HuH-7 (cell line): ENCODE data around the gene CBFA2T3.

Source experiments
- DNase-seq: peaks from one replicate; pipeline ENCODE4 v3.0.0; 2011; ENCODE audit warnings: low spot score

Gene CBFA2T3

GRCh38 chr16:88938777-88939244 lies 38.2 kb downstream of the CBFA2T3 start:
- no peak for DNase-seq

DNA sequence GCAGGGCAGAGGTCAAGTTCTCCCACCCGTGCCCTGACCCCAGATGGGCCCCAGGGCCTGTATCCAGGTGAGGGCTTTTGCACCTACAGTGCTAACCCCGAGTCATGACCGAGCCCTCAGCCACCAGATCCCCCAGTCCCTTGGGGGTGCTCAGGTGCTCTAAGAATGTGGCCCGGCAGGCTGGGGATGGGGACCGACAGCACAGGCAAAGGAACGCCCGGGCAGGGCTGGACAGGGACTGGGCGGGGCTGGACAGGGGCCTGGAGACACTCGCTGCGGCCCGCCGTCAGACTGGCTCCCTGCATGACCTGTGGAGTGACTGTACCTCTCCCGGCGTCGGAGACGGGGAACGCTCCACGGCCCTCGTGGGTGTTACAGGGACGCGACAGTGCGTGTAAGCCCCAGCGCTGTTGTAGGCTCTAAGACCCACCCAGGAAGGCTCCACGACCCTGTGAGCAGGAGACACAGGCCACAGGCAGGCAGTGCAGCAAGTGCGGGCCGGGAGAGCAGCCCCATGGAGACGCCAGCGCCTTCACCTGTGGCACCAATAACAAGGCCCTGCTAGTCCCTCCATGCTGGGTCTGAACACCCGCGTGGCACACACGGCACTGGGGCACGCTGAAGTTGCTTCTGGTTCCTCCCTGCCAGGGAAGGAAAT lies 38.8 kb downstream of the CBFA2T3 start:
- no peak for DNase-seq

DNA sequence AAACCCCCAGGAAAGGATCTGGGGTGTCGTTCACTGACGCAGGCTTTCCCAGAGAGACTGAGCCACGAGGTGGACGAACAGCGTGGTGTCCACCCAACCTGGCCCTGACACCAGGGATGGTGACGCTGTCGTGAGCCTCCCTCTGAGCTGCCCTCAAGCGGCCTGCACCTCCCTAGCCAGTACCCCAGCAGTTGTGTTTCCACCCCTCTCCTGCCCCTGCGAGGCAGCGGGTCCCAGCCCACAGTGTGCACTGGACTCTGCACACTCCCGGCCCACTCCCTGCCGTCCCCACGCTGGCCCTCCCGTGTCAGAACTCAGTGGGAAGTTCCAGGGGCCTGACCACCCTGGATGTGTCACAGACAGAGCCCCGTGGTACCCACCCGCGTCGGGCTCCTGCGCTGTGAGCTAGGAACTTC lies 39.8 kb downstream of the CBFA2T3 start:
- no peak for DNase-seq

DNA sequence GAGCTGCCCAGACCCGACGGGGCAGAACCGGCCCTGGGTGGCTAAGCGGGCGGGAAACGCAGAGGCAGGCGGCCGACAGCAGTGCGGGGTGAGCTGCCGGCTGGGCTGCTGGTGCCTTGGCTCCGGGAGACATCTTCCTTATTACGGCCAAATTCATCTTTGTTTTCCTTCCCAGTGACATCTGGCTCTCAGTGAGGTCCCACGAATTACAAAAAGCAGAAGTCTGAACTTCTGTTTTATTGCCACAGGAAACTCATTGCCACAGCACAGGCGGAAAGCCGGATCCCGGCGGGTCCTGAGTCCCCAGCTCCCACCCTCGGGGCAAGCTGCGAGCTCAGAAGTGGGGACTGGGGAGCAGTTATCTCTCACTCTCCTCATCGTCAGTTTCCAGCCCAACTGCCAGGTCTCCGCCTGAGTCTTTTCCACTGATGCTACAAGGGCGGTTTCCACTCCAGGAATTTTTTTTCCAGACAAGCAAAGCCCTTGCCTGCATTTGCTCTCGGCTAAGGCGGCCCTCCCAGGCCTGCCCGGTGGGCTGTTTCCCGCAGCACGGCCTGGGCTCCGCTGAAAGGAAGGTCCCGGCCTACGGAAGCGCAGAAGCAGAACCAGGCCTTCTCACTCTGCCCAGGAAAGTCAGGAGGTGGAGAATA lies 40.3 kb downstream of the CBFA2T3 start:
- no peak for DNase-seq

GRCh38 chr16:88936008-88936555 lies 40.9 kb downstream of the CBFA2T3 start:
- peak; percentile 72 for DNase-seq

DNA sequence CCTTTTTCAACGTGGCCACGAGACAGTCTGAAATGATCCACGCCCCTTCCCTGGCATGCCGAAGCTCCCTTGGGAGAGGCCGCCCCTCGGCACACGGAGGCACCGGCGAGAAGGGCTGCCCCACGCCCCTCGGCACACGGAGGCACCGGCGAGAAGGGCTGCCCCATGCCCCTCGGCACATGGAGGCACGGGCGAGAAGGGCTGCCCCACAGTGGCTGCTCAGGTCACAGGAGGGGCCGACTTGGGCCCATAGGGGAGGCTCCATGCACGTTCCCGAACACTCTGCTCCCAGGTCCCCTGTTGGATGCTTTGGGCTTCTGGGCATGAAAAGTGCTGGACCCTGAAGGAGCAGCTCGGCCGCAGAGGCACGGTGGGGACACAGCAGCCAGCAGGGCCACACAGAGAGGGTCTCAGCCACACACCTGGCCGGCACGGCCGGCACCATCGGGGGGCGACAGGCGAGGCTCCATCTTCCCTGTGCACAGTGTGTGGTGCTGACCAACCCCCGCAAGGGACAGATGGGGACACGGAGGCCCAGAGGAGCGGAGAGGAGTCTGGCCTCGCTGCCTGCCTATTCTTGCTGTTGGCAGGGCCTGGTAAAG lies 42.8 kb downstream of the CBFA2T3 start:
- no peak for DNase-seq

DNA sequence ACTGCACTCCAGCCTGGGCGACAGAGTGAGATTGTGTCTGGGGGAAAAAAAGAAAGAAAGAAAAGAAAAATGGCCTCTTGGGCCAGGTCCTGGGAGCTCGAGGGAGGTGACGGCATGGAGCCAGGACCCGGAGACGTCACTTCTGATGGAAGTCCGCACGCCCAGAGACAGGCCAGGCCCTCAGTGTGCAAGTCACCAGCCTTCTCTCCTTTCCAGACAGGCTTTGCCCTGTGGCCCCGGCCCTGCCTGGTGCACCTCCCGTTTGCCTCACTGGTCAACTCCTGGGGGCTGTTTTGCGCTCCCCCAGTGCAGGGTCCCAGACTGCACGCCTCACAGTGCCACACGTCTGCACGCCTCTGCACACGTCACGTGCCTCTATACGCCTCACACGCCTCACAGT lies 44.1 kb downstream of the CBFA2T3 start:
- DNase-seq, result no peak

GRCh38 chr16:88931936-88932335 lies 45.1 kb downstream of the CBFA2T3 start:
- no peak for DNase-seq

DNA sequence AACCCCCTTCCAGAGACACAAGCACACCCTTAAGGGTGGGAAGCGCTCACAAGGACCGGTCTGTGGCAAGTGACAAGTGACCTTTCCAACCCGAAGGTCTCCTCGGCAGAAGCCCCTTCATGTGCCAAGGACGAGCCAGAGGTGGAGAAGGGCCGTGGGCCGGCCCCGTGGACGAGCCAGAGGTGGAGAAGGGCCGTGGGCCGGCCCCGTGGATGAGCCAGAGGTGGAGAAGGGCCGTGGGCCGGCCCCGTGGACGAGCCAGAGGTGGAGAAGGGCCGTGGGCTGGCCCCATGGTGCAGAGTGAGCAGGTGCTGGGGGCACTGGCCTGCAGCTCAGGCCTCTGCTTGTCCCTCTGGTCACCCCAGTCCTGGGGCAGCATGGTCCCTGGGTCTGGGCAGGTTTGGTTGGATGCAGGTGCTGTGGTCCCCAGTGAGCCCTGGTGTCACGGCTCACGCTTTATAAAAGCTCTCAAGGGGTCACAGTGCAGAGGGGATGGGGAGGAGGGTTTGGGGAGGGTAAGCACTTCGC lies 45.6 kb downstream of the CBFA2T3 start:
- DNase-seq, result no peak

- no peak for DNase-seq
These were observed 46.3 kb downstream of the CBFA2T3 start for GRCh38 chr16:88930716-88931115.

- DNase-seq, result no peak
These were observed 47.9 kb downstream of the CBFA2T3 start for GRCh38 chr16:88929091-88929445.

- peak; percentile 68 for DNase-seq
These were observed 48.5 kb downstream of the CBFA2T3 start for GRCh38 chr16:88928405-88929090.

DNA sequence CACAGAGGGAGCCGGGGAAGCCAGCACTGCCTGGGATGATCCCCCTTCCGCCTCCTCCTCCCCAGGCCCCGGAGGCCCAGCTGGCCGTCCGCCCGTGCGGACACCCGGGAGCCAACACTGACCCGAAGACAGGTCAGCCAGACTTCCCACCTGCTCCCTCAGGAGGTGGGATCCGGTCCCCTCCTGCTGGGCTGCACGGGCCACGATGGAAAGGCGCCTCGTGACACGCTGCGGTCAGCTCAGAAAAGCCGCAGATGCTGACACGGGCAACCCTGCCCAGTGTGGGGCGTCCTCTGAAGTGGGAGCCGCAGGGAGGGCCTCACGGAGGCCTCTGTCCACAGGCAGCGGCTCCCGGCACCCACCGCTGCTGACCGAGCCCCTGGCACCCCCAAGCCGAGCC lies 49.3 kb downstream of the CBFA2T3 start:
- no peak for DNase-seq

DNA sequence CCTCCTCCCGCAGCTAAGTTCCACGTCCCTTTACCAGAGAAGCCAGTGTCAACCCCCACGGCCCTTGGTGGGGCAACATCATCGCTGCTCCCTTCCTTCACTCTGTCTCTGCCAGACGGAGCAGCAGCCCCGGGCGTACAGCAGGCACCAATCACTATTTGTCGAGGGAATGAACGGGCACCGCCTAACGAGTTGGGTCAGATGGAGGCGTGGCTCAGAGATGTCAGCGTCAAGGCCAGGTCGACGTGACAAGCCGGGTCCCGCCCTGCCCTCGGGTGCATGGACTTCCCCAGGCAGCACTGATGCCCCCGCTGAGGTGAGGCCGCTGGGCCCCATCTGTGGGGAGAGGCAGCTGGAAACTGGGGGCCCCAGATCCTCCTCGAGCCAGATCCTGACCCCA lies 50.0 kb downstream of the CBFA2T3 start:
- DNase-seq, result no peak

DNA sequence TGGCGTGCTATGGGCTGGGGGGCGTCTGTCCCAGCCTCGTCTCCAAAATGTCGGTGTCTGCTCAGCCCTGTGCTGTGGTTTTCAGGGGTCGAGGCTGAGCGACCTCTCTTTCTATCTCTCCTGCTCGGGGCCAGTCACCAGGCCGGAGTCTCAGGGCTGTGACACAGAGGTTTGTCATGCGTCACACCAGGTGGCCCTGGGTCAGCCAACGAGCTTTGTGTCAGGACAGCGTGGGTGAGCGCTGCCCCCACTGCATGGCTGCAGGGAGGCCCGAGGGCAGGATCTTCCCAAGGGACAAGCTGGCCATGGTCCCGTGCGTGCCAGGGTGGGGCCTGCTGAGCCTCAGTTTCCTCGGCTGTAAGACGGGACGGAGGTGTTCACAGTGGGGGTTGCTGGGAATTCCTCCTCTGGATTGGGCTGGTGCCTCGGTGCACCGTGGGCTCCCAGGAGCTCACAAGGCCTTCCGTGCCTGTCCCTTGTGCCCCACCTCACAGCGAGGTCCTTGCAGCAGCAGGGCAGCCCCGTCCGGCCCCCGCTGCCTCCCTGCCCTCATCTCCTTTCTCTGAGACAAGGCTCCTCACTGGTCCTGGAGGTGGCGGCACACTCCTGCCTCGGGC lies 50.5 kb downstream of the CBFA2T3 start:
- DNase-seq, result no peak

DNA sequence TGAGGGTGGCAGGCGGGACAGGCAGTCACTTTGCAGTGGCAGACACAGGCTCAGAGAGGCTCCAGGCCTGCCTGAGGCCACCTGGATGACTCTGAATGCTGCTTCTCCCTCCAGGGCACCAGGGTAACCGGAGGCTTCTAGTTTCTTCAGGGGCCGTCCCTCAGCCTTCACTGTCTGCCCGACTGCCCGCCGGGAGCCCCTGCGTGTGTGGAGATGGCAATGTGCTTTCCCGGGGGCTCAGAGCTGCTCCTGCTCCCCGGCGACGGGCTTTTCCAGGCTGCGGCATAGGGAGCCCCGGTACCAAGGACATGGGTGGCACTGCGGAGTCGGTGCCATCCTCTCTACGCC lies 51.5 kb downstream of the CBFA2T3 start:
- DNase-seq, result no peak

DNA sequence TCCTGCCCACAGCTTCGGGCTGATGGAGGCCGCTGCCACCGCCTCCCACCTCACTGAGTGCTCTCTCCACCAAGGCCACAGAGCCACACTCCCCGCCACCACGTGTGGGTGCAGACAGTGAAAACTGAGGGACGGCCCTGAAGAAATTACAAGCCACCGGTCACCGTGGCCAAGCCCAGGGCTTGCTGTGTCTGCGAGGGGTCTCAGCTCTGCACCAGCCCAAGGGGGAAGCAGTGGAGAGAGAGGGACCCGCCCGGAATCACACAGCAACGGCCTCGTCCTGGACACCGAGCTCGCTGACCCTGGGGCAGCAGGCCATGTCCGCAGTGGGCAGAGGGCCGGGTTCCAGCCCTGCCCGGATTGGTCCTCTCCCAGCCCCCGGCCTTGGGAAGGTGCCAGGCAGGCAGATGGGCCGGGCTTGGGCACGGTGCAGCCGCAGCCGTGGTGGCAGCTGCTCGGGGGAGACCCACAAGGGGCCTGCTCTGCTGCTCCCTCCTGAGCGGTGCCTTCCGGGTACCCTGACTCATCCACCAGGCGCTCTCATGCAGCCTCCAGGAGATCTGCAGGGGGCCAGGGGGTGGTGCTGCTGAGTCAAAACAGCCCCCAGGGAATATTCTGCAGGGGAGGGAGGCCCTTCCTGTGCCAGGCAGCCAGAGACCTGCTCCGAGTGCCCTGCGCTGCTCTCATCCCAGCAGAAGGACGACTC lies 52.0 kb downstream of the CBFA2T3 start:
- DNase-seq, result peak; percentile 86

DNA sequence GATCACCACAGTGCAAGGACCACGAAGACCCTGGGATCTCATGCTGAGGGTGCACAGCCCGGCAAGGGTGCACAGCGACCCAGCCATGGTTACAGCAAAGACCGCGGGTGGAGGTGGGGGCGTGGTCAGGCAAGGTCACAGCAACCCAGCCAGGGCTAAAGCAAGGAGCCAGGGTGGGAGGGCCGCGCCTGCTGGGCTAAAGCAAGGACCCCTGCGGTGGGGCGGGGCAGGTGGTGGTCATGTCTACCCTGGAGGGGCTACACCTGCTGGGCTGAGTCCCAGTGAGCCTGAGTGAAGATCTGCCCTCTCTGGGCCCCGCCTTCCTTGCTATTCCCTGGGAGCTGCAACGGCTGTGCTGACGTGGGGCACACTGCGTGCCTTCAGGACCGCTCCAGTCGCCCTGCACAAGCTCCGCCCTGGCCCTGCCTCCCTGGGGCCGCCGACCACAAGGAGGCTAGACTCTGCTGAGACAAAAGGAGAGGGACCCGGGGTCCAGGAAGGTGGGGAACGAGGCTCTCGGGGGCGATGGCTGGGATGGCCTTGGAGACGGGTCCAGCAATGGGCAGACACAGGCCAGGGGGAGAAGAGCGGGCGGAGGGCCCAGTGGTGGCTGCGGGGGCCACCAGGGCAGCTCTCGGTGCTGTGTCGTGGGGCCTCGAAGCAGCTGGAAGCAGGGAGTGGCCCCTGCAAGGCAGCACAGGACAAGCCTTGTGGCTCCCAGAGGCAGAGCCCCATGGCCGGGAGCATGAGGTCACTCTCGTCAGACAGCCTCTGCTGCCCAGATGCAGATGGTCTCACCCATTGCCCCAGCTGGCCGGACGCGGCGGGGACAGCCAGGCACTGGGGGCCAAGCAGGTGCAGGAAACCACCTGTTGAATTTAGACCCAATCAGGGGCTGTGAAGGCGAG lies 52.8 kb downstream of the CBFA2T3 start:
- DNase-seq, result no peak

GRCh38 chr16:88923450-88923849 lies 53.6 kb downstream of the CBFA2T3 start:
- DNase-seq, result no peak

DNA sequence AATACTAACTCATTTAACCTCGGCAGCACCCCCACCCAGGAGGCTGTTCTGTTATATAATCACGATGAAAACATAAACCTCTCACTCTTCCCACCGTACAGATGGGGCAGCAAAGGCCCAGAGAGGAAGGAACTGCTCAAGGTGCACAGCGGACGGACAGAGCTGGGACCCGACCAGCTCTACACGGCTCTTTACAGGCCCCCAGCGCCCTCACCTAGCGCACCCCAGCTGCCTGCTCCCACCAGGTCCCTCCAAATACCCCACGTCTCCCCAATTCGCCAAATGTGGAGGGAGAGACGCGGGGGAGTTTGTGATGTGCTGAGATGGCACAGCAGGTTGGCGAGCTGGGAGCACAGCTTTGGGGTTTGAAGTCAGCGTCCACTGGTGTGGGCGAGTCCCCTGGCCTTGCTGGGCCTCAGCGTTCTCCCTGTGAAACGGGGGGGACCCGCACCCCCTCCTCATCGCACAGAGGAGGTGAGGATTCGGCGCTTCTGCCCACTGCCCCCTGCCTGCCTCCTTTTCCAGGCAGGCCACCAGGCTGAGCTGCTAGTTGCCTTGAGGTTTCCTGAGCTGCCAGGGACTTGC lies 54.1 kb downstream of the CBFA2T3 start:
- DNase-seq, result no peak
